HCT116 (cell line): ENCODE results near the gene MACROH2A1. TPM values are rescaled to one million over a fixed set of nuclear protein-coding genes. Genes with fewer than 3 reads are reported as not detected.

Experiments used
- ATAC-seq: fragments of 200-7000 bp; cut with Tn5 transposase; 2 replicates; pipeline ENCODE4 v1.9.1; 2020; ENCODE audit warnings: mild to moderate bottlenecking, moderate library complexity
- BruUV-seq: library from RNA; stranded (reverse); fragments of 400-500 nt; replicated peaks from 2 replicates; lab custom pipeline; 2021; lab: Mats Ljungman, UMichigan
- CTCF ChIA-PET: fragments of 300-600 bp; sonication (Branson Sonifier 250); formaldehyde crosslinking; loops from one replicate; lab custom pipeline; 2021; ENCODE audit warnings: antibody characterized with exemption; lab: Charles Lee
- POLR2A ChIA-PET: fragments of 300-600, 350-600 bp; sonication (Branson Sonifier 250); formaldehyde crosslinking; loops from one replicate; lab custom pipeline; 2021; ENCODE audit warnings: antibody characterized with exemption; lab: Charles Lee
- RAD21 ChIA-PET, 2 experiments: fragments of 300-600 bp; sonication (Branson Sonifier 250); formaldehyde crosslinking; loops; one replicate each; lab custom pipeline; 2023; ENCODE audit warnings: low total read pairs in 2 of 2; ENCODE audit not compliant: uncharacterized antibody in 2 of 2, unreplicated experiment in 2 of 2, low non-redundant PET in 1 of 2; lab: Charles Lee
- DNase-seq: peaks from one replicate; pipeline ENCODE4 v3.0.0-alpha.2; 2010; ENCODE audit warnings: low read depth, low spot score
- H2AFZ ChIP-seq: fragments of 200-600 bp; shearing (Covaris generic), sonication (generic); 2 replicates; pipeline ENCODE4 v1.6.1; 2017; ENCODE audit warnings: low read depth, mixed run types, mixed read lengths, antibody characterized with exemption, low read length; ENCODE audit not compliant: poor library complexity, severe bottlenecking
- H3K27ac ChIP-seq: 2 replicates; pipeline ENCODE4 v1.5.1; 2012; ENCODE audit warnings: low read depth, low read length
- H3K27me3 ChIP-seq: fragments of 200-600 bp; sonication (generic); 2 replicates; pipeline ENCODE4 v1.6.1; 2016; ENCODE audit warnings: mixed run types, low read length, mixed read lengths; ENCODE audit not compliant: insufficient read depth
- H3K36me3 ChIP-seq, 2 experiments: fragments of 200-500 bp in 1 of 2; fragments of 200-600 bp in 1 of 2; sonication (Bioruptor generic) in 1 of 2; sonication (generic) in 1 of 2; 2 replicates each; pipeline versions ENCODE4 v1.5.1 to v1.6.1; 2014 to 2016; ENCODE audit warnings: low read length in 2 of 2, inconsistent platforms in 1 of 2, mixed read lengths in 1 of 2, mixed run types in 1 of 2; ENCODE audit not compliant: insufficient read depth in 2 of 2, control insufficient read depth in 1 of 2
- H3K4me1 ChIP-seq, 2 experiments: fragments of 200-600 bp in 1 of 2; sonication (generic) in 1 of 2; 2 replicates each; pipeline versions ENCODE4 v1.5.1 to v1.6.1; 2012 to 2017; ENCODE audit warnings: low read length in 2 of 2, inconsistent platforms in 1 of 2, mild to moderate bottlenecking in 1 of 2, mixed read lengths in 1 of 2, mixed run types in 1 of 2, moderate library complexity in 1 of 2; ENCODE audit not compliant: insufficient read depth in 2 of 2, control insufficient read depth in 1 of 2
- H3K4me2 ChIP-seq: fragments of 200-600 bp; sonication (generic); 2 replicates; pipeline ENCODE4 v1.6.1; 2017; ENCODE audit warnings: mixed run types, low read length, mixed read lengths
- H3K4me3 ChIP-seq, 2 experiments: fragments of 200-600 bp in 1 of 2; sonication (generic) in 1 of 2; replicated peaks in 1 of 2; 2 replicates each; pipeline ENCODE4 v1.5.1; 2011 to 2016; ENCODE audit warnings: low read length in 2 of 2, control low read depth in 1 of 2, low read depth in 1 of 2, mild to moderate bottlenecking in 1 of 2, mixed read lengths in 1 of 2, mixed run types in 1 of 2
- H3K79me2 ChIP-seq: fragments of 200-600 bp; sonication (generic); 2 replicates; pipeline ENCODE4 v1.6.1; 2017; ENCODE audit warnings: mild to moderate bottlenecking, mixed run types, low read length, moderate library complexity, mixed read lengths; ENCODE audit not compliant: insufficient read depth
- H3K9ac ChIP-seq: fragments of 200-600 bp; sonication (generic); 2 replicates; pipeline ENCODE4 v1.6.1; 2016; ENCODE audit warnings: low read length, mixed read lengths
- H3K9me2 ChIP-seq: fragments of 200-600 bp; sonication (generic), shearing (Covaris generic); 2 replicates; pipeline ENCODE4 v1.6.1; 2017; ENCODE audit warnings: mixed run types, mild to moderate bottlenecking, moderate library complexity; ENCODE audit not compliant: insufficient read depth
- H3K9me3 ChIP-seq, 2 experiments: fragments of 200-500 bp in 1 of 2; fragments of 200-600 bp in 1 of 2; sonication (Bioruptor generic) in 1 of 2; sonication (generic) in 1 of 2; 2 replicates each; pipeline ENCODE4 v1.6.1; 2014 to 2017; ENCODE audit warnings: low read length in 2 of 2, mixed read lengths in 2 of 2, inconsistent platforms in 1 of 2, low read depth in 1 of 2, mild to moderate bottlenecking in 1 of 2, mixed run types in 1 of 2, moderate library complexity in 1 of 2; ENCODE audit not compliant: control insufficient read depth in 1 of 2, insufficient read depth in 1 of 2
- H4K20me1 ChIP-seq: fragments of 200-600 bp; sonication (generic), shearing (Covaris generic); 2 replicates; pipeline ENCODE4 v1.6.1; 2017; ENCODE audit warnings: mixed run types, mild to moderate bottlenecking, moderate library complexity; ENCODE audit not compliant: insufficient read depth
- CEBPB ChIP-seq: IDR thresholded peaks from 2 replicates; pipeline ENCODE4 v1.6.1; 2012; ENCODE audit warnings: low read depth
- CTCF ChIP-seq, 3 experiments: fragments of 200-600 bp in 1 of 3; sonication (generic) in 1 of 3; IDR thresholded peaks in 2 of 3; conservative IDR thresholded peaks in 1 of 3; 2 replicates each; pipeline ENCODE4 v1.5.1; 2012 to 2017; ENCODE audit warnings: low read depth in 2 of 3, low read length in 2 of 3, antibody characterized with exemption in 1 of 3, borderline replicate concordance in 1 of 3, control low read depth in 1 of 3, mild to moderate bottlenecking in 1 of 3, mixed read lengths in 1 of 3, mixed run types in 1 of 3, moderate library complexity in 1 of 3; ENCODE audit not compliant: insufficient read depth in 1 of 3
- EZH2phosphoT487 ChIP-seq: fragments of 200-600 bp; IDR thresholded peaks from 2 replicates; pipeline ENCODE4 v1.6.1; 2018; ENCODE audit warnings: antibody characterized with exemption, borderline replicate concordance
- RAD21 ChIP-seq: IDR thresholded peaks from 2 replicates; pipeline ENCODE4 v1.6.1; 2012; ENCODE audit warnings: low read depth, mild to moderate bottlenecking
- REST ChIP-seq: IDR thresholded peaks from 2 replicates; pipeline ENCODE4 v1.6.1; 2012; ENCODE audit warnings: low read depth
- SP1 ChIP-seq: IDR thresholded peaks from 2 replicates; pipeline ENCODE4 v1.6.1; 2012; ENCODE audit warnings: low read depth
- TCF7L2 ChIP-seq: IDR thresholded peaks from 2 replicates; pipeline ENCODE4 v1.7.0; 2011; ENCODE audit warnings: borderline replicate concordance, inconsistent platforms; ENCODE audit not compliant: insufficient read depth, insufficient read length; ENCODE audit errors: extremely low read depth
- intact Hi-C: fragments of 100-400 bp; cut with micrococcal nuclease; formaldehyde crosslinking; loops from 2 replicates; pipeline ENCODE4 v1.10.0; 2022
- total RNA-seq: library from RNA; stranded (reverse); gene quantifications from one replicate; pipeline ENCODE4 v1.2.1, GENCODE V29; 2021; ENCODE audit not compliant: unreplicated experiment

Gene MACROH2A1
- total RNA-seq, 1 experiment from 2014 or later, result 218 TPM

GRCh38 chr5:135348918-135349317, 50.1 kb downstream of the MACROH2A1 start (continued):
- TF ChIP-seq CTCF (IDR thresholded peaks at IDR 0.05 in 2 of 3, conservative IDR thresholded peaks at IDR 0.05 in 1 of 3; ENCODE audit: borderline replicate concordance in 1 of 3, insufficient read depth in 1 of 3, low read depth in 2 of 3, low read length in 2 of 3) (no peak), TCF7L2 (no peak), CEBPB (no peak), SP1 (no peak), REST (no peak), RAD21 (no peak)
- TF ChIP-seq, all 23 proteins: peak for 0

GRCh38 chr5:135347392-135347791, 51.6 kb downstream of the MACROH2A1 start:
- H3K36me3 ChIP-seq, result peaks cover 13 to 48% of the 10 kb centered on the region in 2 experiments; a peak in 3 of 4 replicates
- TF ChIP-seq EZH2phosphoT487 (no peak), REST (no peak)

More at GRCh38 chr5:135347392-135347791, 51.6 kb downstream of the MACROH2A1 start:
- H3K4me3 ChIP-seq, result no peak overlapping the region
- no peak overlapping the region for H3K9ac ChIP-seq
- ChIA-PET CTCF (no interaction called here), RAD21 (no interaction called here), POLR2A (no interaction called here)
- H3K9me2 ChIP-seq, result no peaks in the 10 kb centered on the region
- no peaks in the 10 kb centered on the region for H4K20me1 ChIP-seq
- no peak overlapping the region for H3K4me2 ChIP-seq
- H3K27me3 ChIP-seq, result no peaks in the 10 kb centered on the region
- H3K79me2 ChIP-seq, result no peaks in the 10 kb centered on the region
- intact Hi-C loops, result no loop called here
- H2AFZ ChIP-seq, result no peak overlapping the region
- DNase-seq, result no peak
- no peak overlapping the region for H3K27ac ChIP-seq
- H3K9me3 ChIP-seq, result no peaks in the 10 kb centered on the region
- H3K4me1 ChIP-seq, result no peaks in the 10 kb centered on the region
- no TSS peak for BruUV-seq
- ATAC-seq, result no peak
